D341Med (cell line): ENCODE measurements around the gene PDXDC1.
"Not testable (repeated sequence)": the region's sequence is repeated elsewhere in the genome, so short reads cannot be mapped to it uniquely, and the experiment has no call there.

Experiments used
- DNase-seq: peaks from one replicate; pipeline ENCODE4 v3.0.0; 2012; ENCODE audit warnings: low spot score

PDXDC1 gene

DNA sequence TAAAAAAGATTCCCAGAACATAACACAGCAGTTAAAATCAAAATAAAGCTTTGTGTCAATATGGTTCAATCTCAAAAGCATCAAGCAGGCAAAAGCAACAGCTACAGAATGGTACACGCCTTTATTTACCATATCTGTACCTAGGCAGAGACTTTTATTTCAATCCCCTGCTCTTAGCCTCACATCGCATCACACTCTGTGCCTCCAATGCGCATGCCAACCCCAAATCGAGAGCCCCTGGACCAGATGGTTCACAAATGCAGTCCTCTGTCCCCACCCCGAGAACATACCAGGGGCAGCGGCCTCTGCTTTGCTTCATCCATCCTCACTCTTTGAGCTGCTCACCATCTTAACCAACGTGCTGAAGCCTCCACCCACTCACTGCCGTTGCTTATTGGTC is 91.9 kb downstream of the PDXDC1 start:
- not testable (repeated sequence) for DNase-seq

DNA sequence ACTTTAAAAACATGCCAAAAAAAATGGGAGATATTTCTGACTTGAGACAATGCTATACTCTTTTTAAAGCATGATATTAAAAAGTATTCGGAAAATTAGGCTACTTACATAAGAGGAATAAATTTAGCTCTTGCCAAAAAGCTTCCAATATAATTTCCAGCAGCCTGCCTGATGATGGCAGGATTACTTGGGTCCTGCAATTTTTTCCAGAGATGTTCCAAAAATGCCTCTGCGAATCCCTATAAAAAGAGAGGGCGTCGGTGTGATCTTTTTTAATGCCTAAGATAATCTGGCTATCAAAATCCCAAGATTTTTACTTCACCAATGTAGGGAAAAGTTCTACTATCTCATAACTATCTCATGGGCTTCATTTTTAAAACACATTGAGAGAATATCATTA is 96.2 kb downstream of the PDXDC1 start:
- not testable (repeated sequence) for DNase-seq

DNA sequence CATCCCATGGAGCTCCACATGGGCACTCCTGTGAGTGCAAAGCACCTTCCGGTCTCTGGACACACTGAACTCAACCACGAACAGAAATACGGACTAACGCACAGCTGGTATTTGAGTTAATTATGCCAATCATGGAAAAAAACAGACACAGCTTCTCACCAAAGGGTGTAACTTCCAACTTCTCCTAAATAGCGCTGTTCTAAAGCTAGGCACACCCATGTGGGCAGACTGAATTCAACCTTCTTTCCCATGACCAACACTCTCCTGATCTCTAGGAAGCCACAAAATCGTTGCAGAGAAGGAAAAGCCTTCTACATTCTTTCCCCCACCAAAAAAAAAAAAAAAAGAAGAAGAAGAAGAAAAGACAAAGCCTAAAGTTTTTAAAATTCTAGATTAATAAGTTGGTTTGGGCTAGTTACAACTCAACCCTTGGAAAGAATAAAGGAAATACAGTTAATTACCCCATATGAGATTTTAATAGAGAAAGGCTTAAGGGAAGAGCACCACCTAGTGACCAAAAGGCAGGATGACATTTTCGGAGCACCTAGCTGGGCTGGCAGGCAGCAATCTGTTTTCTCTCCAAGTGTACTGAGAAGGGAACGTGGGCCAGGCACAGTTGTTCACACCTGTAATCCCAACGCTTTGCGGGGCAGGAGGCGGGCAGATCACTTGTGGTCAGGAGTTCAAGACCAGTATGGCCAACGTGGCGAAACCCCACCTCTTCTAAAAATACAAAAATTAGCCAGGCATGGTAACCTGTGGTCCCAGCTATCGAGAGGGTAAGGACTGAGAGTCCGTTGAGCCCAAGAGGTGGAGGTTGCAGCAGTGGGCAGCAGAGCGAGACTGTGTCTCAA is 97.3 kb downstream of the PDXDC1 start:
- DNase-seq: not testable (repeated sequence)

DNA sequence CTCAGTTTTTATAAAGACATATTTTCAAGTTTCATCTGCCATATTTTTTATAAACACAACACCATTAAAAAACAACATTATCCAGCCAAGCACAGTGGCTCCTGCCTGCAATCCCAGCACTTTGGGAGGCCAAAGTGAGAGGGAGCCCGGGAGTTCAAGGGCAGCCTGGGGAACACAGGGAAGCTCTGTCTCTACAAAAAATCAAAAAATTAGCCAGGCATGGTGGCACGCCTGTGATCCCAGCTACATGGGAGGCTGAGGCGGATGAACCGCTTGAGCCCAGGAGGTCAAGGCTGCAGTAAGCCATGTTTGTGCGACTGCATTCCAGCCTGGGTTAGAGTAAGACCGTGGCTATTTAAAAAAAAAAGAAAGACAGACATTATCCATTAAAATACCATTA is 98.3 kb downstream of the PDXDC1 start:
- no peak for DNase-seq

DNA sequence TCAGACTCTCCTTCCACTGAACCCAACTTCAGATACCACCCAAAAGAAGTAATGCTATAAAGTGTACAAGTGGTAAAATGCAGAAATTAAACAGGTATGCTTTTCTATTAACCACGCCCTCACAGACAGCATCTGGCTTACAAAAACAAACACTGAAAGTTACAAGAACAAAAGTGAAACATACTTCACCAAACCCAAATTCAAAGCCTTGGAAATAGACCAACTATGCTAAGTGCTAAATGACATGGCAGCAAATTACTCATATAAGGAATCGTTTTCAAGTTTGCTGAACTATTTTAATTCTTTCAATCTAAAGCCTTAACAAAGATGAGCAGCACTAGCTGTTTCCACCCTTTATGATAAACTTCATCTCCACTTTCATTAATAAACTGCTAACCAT is 101.3 kb downstream of the PDXDC1 start:
- not testable (repeated sequence) for DNase-seq

DNA sequence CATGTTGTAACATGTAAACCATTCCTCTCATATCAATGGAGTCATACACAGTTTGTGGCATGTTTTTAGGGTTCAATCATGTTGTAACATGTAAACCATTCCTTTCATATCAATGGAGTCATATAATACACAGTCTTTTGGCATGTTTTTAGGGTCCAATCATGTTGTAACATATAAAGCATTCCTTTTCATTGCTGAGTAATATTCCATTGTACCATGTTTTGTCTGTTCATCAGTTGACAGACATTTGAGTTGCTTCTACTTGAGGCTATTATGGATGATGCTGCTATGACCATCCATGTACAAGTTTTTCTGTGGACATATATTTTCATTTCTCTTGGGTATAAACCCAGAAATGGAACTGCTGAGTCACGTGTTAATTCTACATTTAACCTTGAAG is 106.1 kb downstream of the PDXDC1 start:
- DNase-seq: not testable (repeated sequence)

DNA sequence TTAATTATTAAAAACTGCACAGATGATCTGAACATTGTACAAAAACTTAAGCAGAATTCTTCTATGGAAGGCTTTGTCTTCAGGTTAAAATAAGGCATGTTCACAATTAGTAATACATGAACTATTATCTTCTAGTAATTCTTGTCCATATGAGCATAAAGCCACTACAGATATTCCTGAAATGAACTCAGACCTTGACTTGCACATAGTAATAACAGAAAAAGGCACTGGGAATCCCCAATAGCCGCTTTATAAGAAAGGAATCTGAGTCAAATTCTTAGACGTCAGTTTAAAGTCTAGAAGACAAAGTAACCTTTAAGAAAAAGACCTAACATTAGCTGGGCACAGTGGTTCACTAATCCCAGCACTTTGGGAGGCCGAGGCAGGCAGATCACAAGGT is 108.0 kb downstream of the PDXDC1 start:
- not testable (repeated sequence) for DNase-seq

DNA sequence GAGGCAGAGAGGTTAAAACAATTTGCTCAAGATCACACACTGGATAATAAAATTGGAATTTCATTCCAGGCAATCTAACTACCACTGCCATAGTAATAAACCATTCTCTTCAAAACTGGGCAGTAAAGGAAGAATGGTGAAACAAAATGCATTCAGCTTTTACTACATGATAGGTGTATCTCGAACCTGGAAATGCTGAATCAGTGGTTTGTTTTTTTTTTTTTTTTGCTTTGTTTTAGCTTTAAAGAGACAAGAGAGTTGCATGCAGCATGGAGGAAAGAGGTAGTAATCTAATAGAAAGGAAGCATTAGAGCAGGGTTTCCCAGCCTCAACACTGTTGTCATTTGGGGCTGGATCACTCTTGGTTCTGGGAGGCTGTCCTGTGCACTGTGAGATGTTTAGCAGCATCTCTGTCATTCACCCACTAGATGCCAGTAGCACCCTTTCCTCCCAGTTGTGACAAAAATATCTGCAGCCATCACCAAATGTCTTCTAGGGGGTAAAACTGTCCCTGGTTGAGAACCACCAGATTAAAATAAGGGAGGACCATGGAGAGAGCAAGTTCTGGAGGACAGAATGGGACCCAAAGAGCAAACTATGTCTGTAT is 115.9 kb downstream of the PDXDC1 start:
- DNase-seq: not testable (repeated sequence)

DNA sequence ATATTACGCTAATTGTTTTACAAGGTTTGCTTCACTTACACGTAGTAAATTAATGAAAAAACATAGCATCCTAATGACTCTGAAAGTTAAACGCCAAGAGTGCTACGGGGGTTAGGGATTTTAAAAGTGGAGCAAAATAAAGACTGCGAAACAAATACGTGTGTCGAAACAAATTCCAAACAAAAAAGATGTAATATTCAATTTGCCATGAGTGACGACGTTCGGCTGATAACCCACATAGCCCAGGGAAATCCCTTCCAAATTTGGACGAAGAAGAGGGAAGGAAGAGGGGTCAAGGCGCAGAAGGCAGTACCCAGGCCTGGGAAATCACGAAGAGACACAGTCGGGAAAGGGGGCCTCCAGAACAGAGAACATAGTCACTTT is 118.7 kb downstream of the PDXDC1 start:
- not testable (repeated sequence) for DNase-seq

DNA sequence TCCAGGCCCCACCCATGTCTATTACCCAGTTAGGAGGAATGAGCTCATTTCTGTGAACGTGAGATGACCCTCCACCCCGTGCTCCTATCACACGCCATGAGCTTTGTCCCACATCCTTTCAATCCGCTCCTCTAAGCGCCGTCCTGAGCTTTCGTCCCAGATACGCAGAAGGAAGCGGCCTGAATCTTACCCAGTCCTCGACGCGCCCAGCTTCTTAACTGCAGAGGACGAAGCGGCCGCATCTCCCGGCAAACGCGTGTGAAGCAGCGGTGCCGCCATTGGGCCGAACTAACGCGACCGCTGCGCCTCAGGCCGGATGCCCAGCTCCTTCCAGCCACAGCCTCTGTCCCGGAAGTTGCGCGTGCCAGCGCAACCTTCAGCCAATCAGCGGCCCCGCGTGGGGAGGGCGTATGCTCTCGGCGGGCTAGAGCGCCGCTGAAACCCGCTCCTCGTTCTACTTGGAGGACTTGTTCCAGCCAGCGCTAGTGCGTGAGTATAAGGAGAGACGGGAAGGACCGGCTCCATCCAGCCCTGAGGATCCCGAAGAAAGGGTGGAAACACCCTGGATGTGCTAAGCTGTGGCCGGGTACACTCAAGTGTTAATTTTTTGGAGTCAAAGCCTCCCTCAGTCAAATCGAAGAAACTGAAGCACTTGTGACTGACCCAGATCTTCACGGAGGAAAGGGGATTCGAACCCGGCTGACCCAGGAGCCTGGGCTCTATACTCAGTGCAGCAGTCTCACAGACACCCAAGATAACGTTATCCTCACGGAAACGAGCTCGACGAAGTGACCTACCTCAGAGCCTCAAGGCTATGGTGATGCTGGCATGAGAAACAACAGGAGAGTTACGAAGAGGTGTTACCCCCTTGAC is 119.4 kb downstream of the PDXDC1 start, which contains the start of gene RRN3:
Gene RRN3 (minus strand): TSS at position 318 of the 873 bp plus-strand sequence. CDS start 39 bp downstream, at position 279.
- peak; percentile 89 for DNase-seq

DNA sequence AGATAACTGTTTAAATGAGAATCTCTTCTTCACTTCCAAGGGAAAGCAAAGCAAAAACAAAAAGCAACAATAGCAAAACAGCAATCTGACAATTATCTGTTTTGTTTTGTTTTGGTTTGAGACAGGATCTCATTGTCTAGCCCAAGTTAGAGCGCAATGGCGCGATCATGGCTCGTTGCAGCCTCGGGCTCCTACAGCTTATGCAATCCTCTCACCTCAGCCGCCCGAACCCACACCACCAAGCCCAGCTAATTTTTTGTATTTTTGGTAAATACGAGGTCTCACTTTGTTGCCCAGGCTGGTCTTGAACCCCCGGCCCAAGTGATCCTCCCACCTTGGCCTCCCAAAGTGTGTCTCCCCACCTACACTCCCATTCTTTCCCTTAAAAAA is 121.8 kb downstream of the PDXDC1 start:
- not testable (repeated sequence) for DNase-seq

DNA sequence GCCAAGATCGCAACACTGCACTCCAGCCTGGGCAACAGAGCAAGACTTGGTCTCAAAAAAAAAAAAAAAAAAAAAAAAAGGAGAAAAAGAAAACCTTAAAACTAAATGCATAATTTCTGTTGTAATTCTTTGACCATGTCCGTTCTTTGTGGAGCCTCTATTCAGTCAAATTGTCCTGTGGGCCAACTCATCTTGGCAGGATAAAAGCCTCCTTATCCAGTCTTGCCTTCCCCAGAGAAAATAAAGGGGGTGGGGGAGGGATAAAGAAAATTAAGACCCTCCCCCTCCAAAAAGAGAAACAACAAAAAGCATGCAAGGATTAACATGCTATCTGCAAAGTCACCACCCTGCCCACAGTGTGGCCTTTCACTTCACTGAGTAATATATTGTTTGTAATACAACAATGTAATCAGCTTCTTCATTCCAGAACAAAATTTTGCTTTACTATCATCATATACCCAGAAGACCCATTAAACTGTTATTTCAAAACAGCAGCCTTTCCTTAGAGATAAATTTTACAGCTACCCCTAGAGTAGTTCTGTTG is 124.6 kb downstream of the PDXDC1 start:
- DNase-seq: not testable (repeated sequence)

DNA sequence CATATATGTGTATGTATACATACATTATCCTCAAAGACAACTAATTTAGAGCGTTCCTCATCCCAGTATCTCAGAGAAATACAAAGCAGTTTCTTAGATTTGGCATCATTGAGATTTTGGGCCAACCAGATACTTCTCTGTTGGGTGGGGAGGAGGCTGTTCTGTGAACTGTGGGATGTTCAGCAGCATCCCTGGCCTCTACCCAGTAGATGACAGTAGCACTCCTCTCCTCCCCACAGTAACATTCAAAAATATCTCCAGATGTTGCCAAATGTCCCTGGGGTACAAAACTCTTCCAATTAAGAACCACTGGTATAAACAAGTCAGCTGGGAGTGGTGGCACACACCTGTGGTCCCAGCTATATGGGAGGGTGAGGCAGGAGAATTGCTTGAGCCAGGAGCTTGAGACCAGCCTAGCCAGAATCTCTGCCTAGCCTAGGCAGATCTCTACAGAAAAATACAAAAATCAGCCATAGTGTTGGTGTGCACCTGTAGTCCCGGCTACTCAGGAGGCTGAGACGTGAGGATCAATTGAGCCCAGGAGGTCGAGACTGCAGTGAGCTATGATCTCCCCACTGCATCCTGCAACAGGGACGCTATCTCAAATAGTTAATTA is 125.7 kb downstream of the PDXDC1 start:
- not testable (repeated sequence) for DNase-seq

DNA sequence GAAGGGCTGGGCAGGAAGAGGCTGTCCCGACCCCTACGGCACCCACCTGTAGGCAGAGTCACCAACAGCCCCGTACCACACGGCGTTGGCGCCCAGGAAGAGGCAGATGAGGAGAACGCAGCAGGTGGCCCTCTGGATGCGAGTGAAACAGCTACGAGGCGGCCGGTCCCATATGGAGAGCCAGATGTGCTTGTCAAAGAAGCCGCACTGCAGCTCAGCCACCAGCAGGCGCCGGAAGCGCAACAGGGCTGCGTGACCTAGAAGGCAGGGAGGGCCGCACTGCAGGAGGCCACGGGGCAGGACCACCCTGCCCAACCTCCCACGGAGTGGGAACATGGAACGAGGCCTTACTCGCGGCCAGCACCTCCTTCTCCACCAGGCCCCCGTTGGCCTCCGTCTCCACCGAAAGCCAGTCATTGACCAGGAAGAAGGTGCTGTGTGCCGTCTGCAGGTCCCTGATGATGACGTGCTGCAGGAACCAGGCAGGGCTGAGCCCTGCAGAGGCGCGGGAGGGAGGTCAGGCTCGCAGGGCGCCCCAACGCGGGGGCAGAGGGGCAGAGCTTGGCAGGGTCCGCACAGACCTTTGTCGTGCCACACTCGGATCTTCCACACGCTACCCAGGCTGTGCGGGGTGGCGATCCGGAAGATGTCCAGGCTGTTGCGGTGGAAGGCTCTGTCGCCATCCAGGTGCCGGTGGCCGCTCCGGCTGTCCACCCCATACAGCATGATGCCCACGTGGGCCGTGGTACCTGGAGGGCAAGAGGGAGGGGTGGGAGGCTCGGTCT is 153.0 kb downstream of the PDXDC1 start:
- DNase-seq: not testable (repeated sequence)

DNA sequence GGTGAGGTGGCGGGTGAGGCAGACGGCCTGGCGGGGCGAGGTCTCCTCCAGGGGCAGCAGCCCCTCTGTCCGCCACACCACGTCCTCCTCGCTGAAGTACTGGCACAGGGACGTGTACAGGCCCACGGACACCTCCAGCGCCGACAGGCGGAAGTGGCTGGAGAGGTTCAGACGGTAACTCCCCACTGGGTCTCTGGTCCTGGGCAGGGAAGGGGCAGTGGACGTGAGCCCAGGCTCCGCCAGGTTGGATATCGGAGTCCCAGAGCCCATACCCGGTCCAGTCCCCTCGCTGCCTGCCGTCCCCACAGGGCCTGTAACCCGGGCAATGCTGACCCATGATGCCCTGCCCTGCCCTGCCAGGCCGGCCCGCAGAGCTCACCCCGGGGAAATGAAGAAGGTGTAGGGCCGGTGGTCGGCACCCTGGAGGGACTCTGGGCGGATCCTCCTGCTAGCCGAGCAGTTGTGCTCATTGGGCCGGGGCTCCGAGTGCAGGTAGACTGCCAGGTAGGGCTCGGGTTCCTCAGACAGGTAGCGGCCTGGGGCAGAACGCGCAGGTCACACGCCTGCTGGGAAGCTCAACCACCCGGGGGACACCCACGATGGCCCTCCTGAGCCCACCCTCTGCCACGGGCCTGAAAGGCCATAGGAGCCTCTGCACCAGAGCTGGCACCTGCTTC is 155.6 kb downstream of the PDXDC1 start:
- not testable (repeated sequence) for DNase-seq

DNA sequence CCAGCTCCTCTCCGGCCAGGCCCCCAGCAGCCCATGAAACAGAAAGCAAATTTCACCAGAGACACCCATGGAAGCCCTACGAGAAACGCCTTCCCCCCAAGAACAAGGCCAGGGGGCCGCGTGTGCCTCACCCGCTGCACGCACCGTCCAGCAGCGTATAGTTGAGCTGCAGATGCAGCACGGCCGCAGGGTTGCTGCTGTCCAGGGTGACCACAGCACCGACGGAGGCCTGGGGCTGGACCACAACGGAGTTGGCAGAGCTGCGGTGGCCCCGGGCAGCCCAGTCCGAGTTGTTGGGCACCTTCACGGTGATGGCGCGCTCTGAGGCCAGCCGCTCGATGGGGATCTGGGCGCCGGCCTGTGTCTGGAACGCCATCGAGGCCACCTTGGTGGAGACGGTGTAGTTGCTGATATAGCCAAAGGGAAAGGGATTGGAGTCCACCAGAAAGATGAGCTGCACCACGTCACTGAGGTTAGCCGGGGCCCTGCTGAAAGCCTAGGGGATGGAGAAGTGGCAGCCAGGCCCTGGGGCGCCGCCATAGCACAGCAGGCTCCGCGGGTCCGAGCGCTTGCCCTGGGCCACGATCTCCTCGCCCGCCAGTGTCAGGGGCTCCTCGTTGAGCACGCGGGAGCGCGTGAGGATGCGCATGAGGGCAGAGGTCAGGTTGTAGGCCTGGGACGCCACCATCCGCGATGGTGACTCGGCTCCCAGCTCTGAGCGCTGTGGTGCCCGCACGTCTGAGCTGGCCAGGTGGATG is 156.3 kb downstream of the PDXDC1 start:
- DNase-seq: not testable (repeated sequence)

DNA sequence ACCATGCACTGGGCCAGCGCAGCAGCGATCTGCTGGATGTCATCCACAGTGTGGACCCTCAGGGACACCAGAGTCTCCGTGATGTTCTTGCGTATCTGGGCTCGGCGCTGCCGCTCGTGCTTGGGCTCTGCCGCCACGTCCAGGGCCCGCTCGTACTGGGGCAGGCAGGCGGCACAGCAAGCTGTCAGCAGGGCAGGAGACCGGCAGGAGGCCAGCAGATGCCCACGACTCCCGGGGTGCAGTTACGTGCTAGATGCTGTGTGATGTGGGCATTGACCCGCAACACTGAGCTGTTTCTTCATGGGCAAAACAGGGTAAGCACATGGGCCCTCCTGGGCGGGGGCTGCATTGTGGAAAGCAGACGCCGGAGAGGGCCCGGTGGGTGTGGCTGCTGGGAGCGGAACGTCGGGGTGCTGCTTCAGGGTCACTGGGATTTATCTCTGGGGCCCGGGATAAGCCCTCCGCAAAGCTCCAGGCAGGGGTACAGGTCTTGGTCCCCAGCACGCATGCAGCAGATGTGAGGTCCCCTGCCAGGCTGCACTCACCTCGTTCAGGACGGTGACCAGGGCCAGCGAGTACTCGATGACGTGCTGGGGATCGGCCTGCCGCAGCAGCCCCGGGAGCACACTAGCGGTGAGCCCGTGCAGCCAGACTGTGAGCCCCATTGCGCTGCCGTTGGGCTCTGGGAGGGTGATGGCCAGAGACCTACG is 158.0 kb downstream of the PDXDC1 start:
- DNase-seq: not testable (repeated sequence)

DNA sequence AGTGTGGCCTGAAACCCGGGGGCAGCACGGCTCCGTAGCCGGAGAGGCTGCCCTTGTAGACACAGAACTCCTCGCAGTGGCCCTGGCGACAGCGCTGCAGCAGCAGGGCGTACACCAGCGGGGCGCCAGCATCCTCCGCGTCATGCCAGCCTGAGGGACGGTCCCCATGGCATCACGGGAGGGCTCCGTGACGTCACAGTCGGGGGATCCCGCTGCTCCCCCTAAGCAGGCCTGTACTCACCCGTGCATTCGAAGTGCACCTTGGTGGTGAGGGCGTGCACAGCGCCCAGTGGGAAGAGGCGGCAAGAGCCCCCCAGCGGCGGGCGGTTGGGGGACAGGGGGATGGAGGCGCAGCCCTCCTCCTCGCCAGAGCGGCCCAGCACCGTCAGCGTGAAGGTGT is 158.7 kb downstream of the PDXDC1 start:
- not testable (repeated sequence) for DNase-seq
